Liver (tissue), 3 donors: Measurements from ENCODE around the gene CLPX.

Experiments used
- ATF3 ChIP-seq: IDR thresholded peaks from 2 replicates; pipeline ENCODE4 v1.6.1; 2016; ENCODE audit warnings: antibody characterized with exemption
- CTCF ChIP-seq: fragments of 150-350 bp; IDR thresholded peaks from 2 replicates; pipeline ENCODE4 v1.5.1; 2017; ENCODE audit warnings: improper control_type of control experiment, low read depth, low read length; ENCODE audit not compliant: missing input control
- EGR1 ChIP-seq, 2 donors: IDR thresholded peaks; 2 replicates each; pipeline ENCODE4 v1.6.1; 2016 to 2018; ENCODE audit warnings: antibody characterized with exemption in 2 of 2, low read depth in 2 of 2
- FOXA1 ChIP-seq: IDR thresholded peaks from 2 replicates; pipeline ENCODE4 v1.6.1; 2016; ENCODE audit warnings: antibody characterized with exemption
- GABPA ChIP-seq, 2 donors: IDR thresholded peaks in 1 of 2; conservative IDR thresholded peaks in 1 of 2; 2 replicates each; pipeline ENCODE4 v1.6.1; 2016; ENCODE audit warnings: antibody characterized with exemption in 2 of 2, mild to moderate bottlenecking in 1 of 2, moderate library complexity in 1 of 2
- JUND ChIP-seq, 2 donors: IDR thresholded peaks; 2 replicates each; pipeline ENCODE4 v1.6.1; 2016; ENCODE audit warnings: antibody characterized with exemption in 2 of 2
- MAX ChIP-seq: IDR thresholded peaks from 2 replicates; pipeline ENCODE4 v1.6.1; 2016; ENCODE audit warnings: antibody characterized with exemption
- RAD21 ChIP-seq, 2 donors: IDR thresholded peaks; 2 replicates each; pipeline ENCODE4 v1.6.1; 2016; ENCODE audit warnings: antibody characterized with exemption in 2 of 2, mild to moderate bottlenecking in 2 of 2
- REST ChIP-seq: IDR thresholded peaks from 2 replicates; pipeline ENCODE4 v1.6.1; 2016; ENCODE audit warnings: antibody characterized with exemption, mild to moderate bottlenecking
- RXRA ChIP-seq, 2 donors: IDR thresholded peaks; 2 replicates each; pipeline ENCODE4 v1.6.1; 2017 to 2018; ENCODE audit warnings: antibody characterized with exemption in 2 of 2, mild to moderate bottlenecking in 1 of 2
- SP1 ChIP-seq: IDR thresholded peaks from 2 replicates; pipeline ENCODE4 v1.6.1; 2018; ENCODE audit warnings: antibody characterized with exemption, mild to moderate bottlenecking
- TAF1 ChIP-seq: conservative IDR thresholded peaks from 2 replicates; pipeline ENCODE4 v1.6.1; 2016; ENCODE audit warnings: antibody characterized with exemption, mild to moderate bottlenecking
- ZBTB33 ChIP-seq: IDR thresholded peaks from 2 replicates; pipeline ENCODE4 v1.6.1; 2016; ENCODE audit warnings: antibody characterized with exemption
- donor health status: healthy.
- donor health status: healthy.

GRCh38 chr15:65231306-65231705 is 46.2 kb upstream of the CLPX start:
- TF ChIP-seq CTCF (no peak), TAF1 (no peak), EGR1 (IDR thresholded peaks at IDR 0.05; ENCODE audit: low read depth in 2 of 2) (no peak), JUND (IDR thresholded peaks at IDR 0.05) (no peak), GABPA (IDR thresholded peaks at IDR 0.05 in 1 of 2, conservative IDR thresholded peaks at IDR 0.05 in 1 of 2) (no peak), RAD21 (IDR thresholded peaks at IDR 0.05) (no peak), REST (no peak), MAX (no peak), ATF3 (no peak), RXRA (IDR thresholded peaks at IDR 0.05) (no peak), SP1 (no peak), FOXA1 (no peak), ZBTB33 (no peak)
